K562 treated with DMSO at 1 percent for 4 hours (cell line): ENCODE results near the gene C1R. TPM values are rescaled to one million over a fixed set of nuclear protein-coding genes. Genes with fewer than 3 reads are reported as not detected.

Experiments used
- total RNA-seq: library from RNA; unstranded; fragments of 300-600 nt; gene quantifications from 2 replicates; pipeline ENCODE4 v1.2.3, GENCODE V29; 2022; ENCODE audit not compliant: insufficient read depth

Gene C1R
- total RNA-seq, result 3.0 and 5.2 TPM in 2 replicates

GRCh38 chr12:7092229-7092985 lies at the start of gene C1R:
Gene C1R (minus strand): TSS chr12:7092445. CDS start chr12:7092388, 57 bp downstream.

GRCh38 chr12:7129872-7130691 lies 37.8 kb upstream of the C1R start, which contains the start of gene CLSTN3:
Gene CLSTN3 (plus strand): TSS chr12:7130371. CDS start chr12:7130649, 278 bp downstream.

GRCh38 chr12:7128681-7129286 lies 36.5 kb upstream of the C1R start, which contains the start of gene RBP5:
Gene RBP5 (minus strand): TSS chr12:7128889. CDS start chr12:7128775, 114 bp downstream.

DNA sequence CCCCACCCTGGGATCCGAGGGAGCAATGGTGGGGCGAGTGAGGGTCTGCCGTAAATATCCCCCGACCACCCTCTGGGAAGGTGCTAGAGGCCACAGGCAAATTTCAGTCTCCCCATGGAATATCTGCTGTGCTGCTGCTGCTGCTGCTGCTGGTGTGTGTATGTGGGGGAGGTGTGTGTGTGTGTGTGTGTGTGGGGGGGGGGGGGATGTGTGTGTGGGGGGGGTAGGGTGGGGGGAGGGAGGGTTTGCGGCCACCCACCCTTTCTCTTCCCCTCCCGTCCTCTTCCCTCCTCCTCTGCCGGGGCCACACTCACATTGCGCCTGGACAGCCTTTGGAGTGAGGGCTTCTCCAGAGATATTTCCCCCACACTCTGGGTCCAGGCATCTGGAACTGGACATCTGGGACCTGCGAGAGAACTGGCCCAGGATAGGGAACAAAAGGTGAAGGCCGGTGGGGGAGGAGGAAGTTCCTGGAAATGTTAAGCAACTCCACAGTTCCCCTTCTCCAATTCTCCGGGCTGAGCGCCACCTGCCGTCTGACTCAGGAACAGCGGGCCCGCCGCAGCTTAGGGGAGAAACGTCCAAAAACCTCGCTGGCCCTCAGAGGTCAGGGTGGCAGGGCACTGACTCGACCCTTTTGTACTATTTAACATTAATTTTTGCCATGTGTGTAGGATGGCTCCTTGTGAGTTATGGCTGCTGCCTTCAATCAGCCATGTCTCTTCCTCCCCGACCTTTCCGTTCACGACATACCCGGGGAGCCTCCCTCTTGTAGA lies 16.7 kb upstream of the C1R start, which contains the start of gene C1RL:
Gene C1RL (minus strand): TSS at position 419 of the 776 bp plus-strand sequence. CDS start 34 bp downstream, at position 385.

GRCh38 chr12:7060353-7060954 lies 31.8 kb downstream of the C1R start, which contains the start of gene C1S:
Gene C1S (plus strand): TSS chr12:7060718. CDS start chr12:7061913, 1,195 bp downstream.

Other genes with a start within 250 kb of the C1R start
- gene CDCA3, start 241.2 kb downstream of the C1R start, total RNA-seq, result 20.1 and 29.7 TPM in 2 replicates
- 50.5 and 51.1 TPM in 2 replicates for gene USP5, start 240.3 kb downstream of the C1R start, total RNA-seq
- gene TPI1, start 224.9 kb downstream of the C1R start, total RNA-seq, result 475 and 496 TPM in 2 replicates
- gene SPSB2, start 219.1 kb downstream of the C1R start, total RNA-seq, result 2.5 and 5.2 TPM in 2 replicates
- gene LRRC23, start 187.6 kb downstream of the C1R start, total RNA-seq, result 4.7 and 5.7 TPM in 2 replicates
- gene ENO2, start 177.9 kb downstream of the C1R start, total RNA-seq, result 33.9 and 35.4 TPM in 2 replicates
- 34.8 and 43.7 TPM in 2 replicates for gene ATN1, start 164.5 kb downstream of the C1R start, total RNA-seq
- gene RNU7-1, start 148.6 kb downstream of the C1R start, total RNA-seq, result not detected in 2 replicates
- 524 and 553 TPM in 2 replicates for gene C12orf57, start 148.4 kb downstream of the C1R start, total RNA-seq
- 6.5 and 16.4 TPM in 2 replicates for gene PTPN6, start 141.1 kb downstream of the C1R start, total RNA-seq
- 297 and 310 TPM in 2 replicates for gene PHB2, start 121.8 kb downstream of the C1R start, total RNA-seq
- gene EMG1, start 121.5 kb downstream of the C1R start, total RNA-seq, result 7.9 and 15.0 TPM in 2 replicates
- gene LPCAT3, start 74.0 kb downstream of the C1R start, total RNA-seq, result 23.4 and 23.6 TPM in 2 replicates
- gene C1S, start 31.7 kb downstream of the C1R start, total RNA-seq, result 0.81 and 1.7 TPM in 2 replicates
- 13.2 and 18.7 TPM in 2 replicates for gene C1RL, start 16.8 kb upstream of the C1R start, total RNA-seq
- 4.6 and 9.7 TPM in 2 replicates for gene RBP5, start 36.4 kb upstream of the C1R start, total RNA-seq
- 12.1 and 20.9 TPM in 2 replicates for gene CLSTN3, start 37.9 kb upstream of the C1R start, total RNA-seq
- gene PEX5, start 97.2 kb upstream of the C1R start, total RNA-seq, result 11.2 and 15.6 TPM in 2 replicates
- not detected in 2 replicates for gene ACSM4, start 211.6 kb upstream of the C1R start, total RNA-seq